LNCAP (cell line): ENCODE measurements around the gene SPTBN5.

Source experiments
- CTCF ChIP-seq: fragments of 450-650 bp; IDR thresholded peaks from 2 replicates; pipeline ENCODE4 v1.5.1; 2017; ENCODE audit warnings: mild to moderate bottlenecking

SPTBN5 gene

GRCh38 chr15:41851167-41851523 is 42.7 kb downstream of the SPTBN5 start:
- no peak for TF ChIP-seq CTCF

- TF ChIP-seq CTCF: no peak
Observed at GRCh38 chr15:41850482-41851166, 43.2 kb downstream of the SPTBN5 start.

- TF ChIP-seq CTCF: no peak
Observed at GRCh38 chr15:41849861-41850260, 44.0 kb downstream of the SPTBN5 start.

GRCh38 chr15:41849204-41849603 is 44.6 kb downstream of the SPTBN5 start:
- TF ChIP-seq CTCF: no peak

GRCh38 chr15:41848631-41849030 is 45.2 kb downstream of the SPTBN5 start:
- TF ChIP-seq CTCF: no peak

- no peak for TF ChIP-seq CTCF
Observed at GRCh38 chr15:41847981-41848380, 45.9 kb downstream of the SPTBN5 start.

GRCh38 chr15:41847206-41847605 is 46.6 kb downstream of the SPTBN5 start:
- no peak for TF ChIP-seq CTCF

GRCh38 chr15:41844814-41845213 is 49.0 kb downstream of the SPTBN5 start:
- TF ChIP-seq CTCF: no peak
